Heart left ventricle (tissue), 16 donors: ENCODE data around the gene ADTRP. TPM values are rescaled to one million over a fixed set of nuclear protein-coding genes. Genes with fewer than 3 reads are reported as not detected.

Experiments
- ATAC-seq, 4 donors: fragments of 200-7000 bp; cut with Tn5 transposase; one replicate each; pipeline ENCODE4 v1.9.1; 2020 to 2022; ENCODE audit warnings: moderate library complexity in 4 of 4, mild to moderate bottlenecking in 3 of 4, moderate number of reproducible peaks in 1 of 4
- DNase-seq, 5 donors: peaks; one replicate each; pipeline ENCODE4 v3.0.0-alpha.2; 2020
- H3K27ac ChIP-seq, 12 donors: fragments of 200-600 bp; sonication (generic) in 4 of 12; one replicate each; pipeline versions ENCODE4 v1.5.0 to v1.8.0; 2016 to 2022; ENCODE audit warnings: mild to moderate bottlenecking in 2 of 12
- H3K27me3 ChIP-seq, 9 donors: fragments of 200-600 bp; sonication (generic) in 2 of 9; one replicate each; pipeline versions ENCODE4 v1.5.1 to v1.8.0; 2016 to 2022; ENCODE audit warnings: mild to moderate bottlenecking in 3 of 9
- H3K36me3 ChIP-seq, 9 donors: fragments of 200-600 bp; sonication (generic) in 2 of 9; one replicate each; pipeline versions ENCODE4 v1.5.0 to v1.8.0; 2018 to 2022; ENCODE audit warnings: mild to moderate bottlenecking in 2 of 9
- H3K4me1 ChIP-seq, 12 donors: fragments of 200-600 bp; sonication (generic) in 4 of 12; one replicate each; pipeline versions ENCODE4 v1.5.0 to v1.8.0; 2016 to 2022; ENCODE audit warnings: mild to moderate bottlenecking in 3 of 12
- H3K4me3 ChIP-seq, 12 donors: fragments of 200-600 bp; sonication (generic) in 4 of 12; one replicate each; pipeline versions ENCODE4 v1.5.0 to v1.8.0; 2017 to 2022; ENCODE audit warnings: mild to moderate bottlenecking in 9 of 12, moderate library complexity in 4 of 12
- H3K9me3 ChIP-seq, 12 donors: fragments of 200-600 bp; sonication (generic) in 4 of 12; one replicate each; pipeline versions ENCODE4 v1.5.0 to v1.8.0; 2016 to 2022; ENCODE audit warnings: mild to moderate bottlenecking in 1 of 12
- POLR2A ChIP-seq, 2 donors: fragments of 450-650 bp; IDR thresholded peaks; one replicate each; pipeline ENCODE4 v1.6.1; 2017; ENCODE audit warnings: antibody characterized with exemption in 2 of 2, mild to moderate bottlenecking in 2 of 2, moderate library complexity in 2 of 2
- WGBS, 4 donors: extraction: QIAGEN DNeasy Blood & Tissue Kit in 2 of 4; methylation state at CpG; one replicate each; pipeline versions ENCODE4 v1.1.5 to v1.1.7; 2013 to 2018; 5-methylcytosine and 5-hydroxymethylcytosine counted together
- intact Hi-C, 10 donors: fragments of 100-400 bp; cut with DNase I; formaldehyde crosslinking; loops; one replicate each; pipeline versions ENCODE4 v1.11.1 to v1.14.2; 2022
- polyA plus RNA-seq, 2 donors: library from polyadenylated mRNA; stranded (reverse); fragments of 200-250 nt; gene quantifications; one replicate each; pipeline ENCODE4 v1.2.3, GENCODE V29; 2013
- total RNA-seq, 9 donors: library from RNA; depleted of rRNA in 2 of 9; stranded (reverse); fragments of >200 nt in 2 of 9; fragmentation: NEBNext Ultra II Directional in 3 of 9; extraction: Animal tissue kit (Norgen Biotek cat#: 25700) in 3 of 9; gene quantifications; one replicate each; pipeline versions ENCODE4 v1.1.0 to v1.2.4, GENCODE V29; 2016 to 2023
- TF ChIP-seq, protein P1 (sequence below), 12 donors: fragments of 200-600 bp; sonication (generic) in 4 of 12; IDR thresholded peaks; one replicate each; pipeline versions ENCODE4 v1.5.0 to v1.8.0; 2018 to 2022; ENCODE audit warnings: antibody characterized with exemption in 12 of 12, mild to moderate bottlenecking in 5 of 12
- donor health status: ischemic (EF 13 %, LVEDD 7.1; RV severe dilation, severe dysfunction).
- donor health status: healthy with polysubstance abuse.
- donor health status: DM: no; HTN: yes; CAD: no.
- donor health status: DM: no; HTN: no; CAD: no.
- donor health status: ischemic (EF 25% LVEDD 6.9; RV normal size, moderate dysfunction).
- donor health status: ischemic (EF 25% LVEDD 5.7; RV mildly dilated, moderate dysfunction).
- donor health status: healthy.
- donor health status: DM: yes; HTN: yes; CAD: no.
- donor health status: ischemic (EF 35%, LVEDD 5.7; RV mildly dilated, moderate dysfunction).
- donor health status: nonischemic (EF 11% LVEDD 7.7; RV severe dilation, severe dysfunction).
- donor health status: DM: yes; HTN: yes; CAD: no.
- donor health status: PGD.
- donor health status: ischemic (EF 29% LVEDD 5.4; RV normal size, mild dysfunction).
- donor health status: nonischemic (EF 23%, LVEDD 6.1; RV moderate dilation, normal function).

ADTRP gene
- total and polyA plus RNA-seq, 11 donors, result 0.26 to 0.85 (median 0.45) TPM; not detected in 7

GRCh38 chr6:11773581-11773980, 5.0 kb downstream of the ADTRP start:
- no peak overlapping the region for H3K27ac ChIP-seq
- no peaks in the 10 kb centered on the region for H3K36me3 ChIP-seq
- peaks cover 0 to 23% (median 11%) of the 10 kb centered on the region in 12 donors for H3K4me1 ChIP-seq
- 91 to 100% (median 95%) methylated on average over 1 to 2 of the region's 2 CpGs for WGBS, 4 donors
- no peaks in the 10 kb centered on the region for H3K27me3 ChIP-seq
- DNase-seq (no peak), ATAC-seq (no peak)
- intact Hi-C loops, result no loop called here
- H3K4me3 ChIP-seq, result no peak overlapping the region
- TF ChIP-seq POLR2A (IDR thresholded peaks at IDR 0.05), result no peak
- TF ChIP-seq, protein P1, sequence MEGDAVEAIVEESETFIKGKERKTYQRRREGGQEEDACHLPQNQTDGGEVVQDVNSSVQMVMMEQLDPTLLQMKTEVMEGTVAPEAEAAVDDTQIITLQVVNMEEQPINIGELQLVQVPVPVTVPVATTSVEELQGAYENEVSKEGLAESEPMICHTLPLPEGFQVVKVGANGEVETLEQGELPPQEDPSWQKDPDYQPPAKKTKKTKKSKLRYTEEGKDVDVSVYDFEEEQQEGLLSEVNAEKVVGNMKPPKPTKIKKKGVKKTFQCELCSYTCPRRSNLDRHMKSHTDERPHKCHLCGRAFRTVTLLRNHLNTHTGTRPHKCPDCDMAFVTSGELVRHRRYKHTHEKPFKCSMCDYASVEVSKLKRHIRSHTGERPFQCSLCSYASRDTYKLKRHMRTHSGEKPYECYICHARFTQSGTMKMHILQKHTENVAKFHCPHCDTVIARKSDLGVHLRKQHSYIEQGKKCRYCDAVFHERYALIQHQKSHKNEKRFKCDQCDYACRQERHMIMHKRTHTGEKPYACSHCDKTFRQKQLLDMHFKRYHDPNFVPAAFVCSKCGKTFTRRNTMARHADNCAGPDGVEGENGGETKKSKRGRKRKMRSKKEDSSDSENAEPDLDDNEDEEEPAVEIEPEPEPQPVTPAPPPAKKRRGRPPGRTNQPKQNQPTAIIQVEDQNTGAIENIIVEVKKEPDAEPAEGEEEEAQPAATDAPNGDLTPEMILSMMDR (IDR thresholded peaks at IDR 0.05), result no peak
- no peaks in the 10 kb centered on the region for H3K9me3 ChIP-seq

DNA sequence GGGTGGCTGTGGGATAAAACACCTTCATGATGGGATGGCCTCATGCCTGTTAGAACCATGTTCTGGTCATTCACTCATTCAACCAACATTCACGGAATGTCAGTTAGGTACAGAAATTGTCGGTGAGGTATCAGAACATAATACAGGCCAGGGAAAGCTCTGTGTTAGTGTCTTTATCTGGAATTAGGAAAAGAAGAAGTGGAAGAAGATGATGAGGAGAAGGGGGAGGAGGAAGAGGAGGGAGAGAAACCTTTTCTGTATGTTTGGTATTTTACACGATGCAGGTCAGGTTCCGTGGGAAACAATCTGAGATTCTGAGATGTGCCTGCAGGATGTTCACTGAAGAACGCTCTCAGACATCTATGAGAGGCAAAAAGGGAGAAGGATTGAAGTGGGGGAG, 5.6 kb downstream of the ADTRP start:
- Histone ChIP-seq H3K27me3 (no peaks in the 10 kb centered on the region), H3K4me1 (peaks cover 0 to 23% (median 11%) of the 10 kb centered on the region in 12 donors), H3K36me3 (no peaks in the 10 kb centered on the region), H3K27ac (no peak overlapping the region), H3K9me3 (no peaks in the 10 kb centered on the region), H3K4me3 (no peak overlapping the region)
- DNase-seq (no peak), ATAC-seq (no peak)
- WGBS, 4 donors, result 87 to 96% (median 92%) methylated on average over 4 to 5 of the region's 5 CpGs
- TF ChIP-seq POLR2A (IDR thresholded peaks at IDR 0.05), result no peak
- TF ChIP-seq, protein P1 (IDR thresholded peaks at IDR 0.05), result no peak
- intact Hi-C loops, result no loop called here

DNA sequence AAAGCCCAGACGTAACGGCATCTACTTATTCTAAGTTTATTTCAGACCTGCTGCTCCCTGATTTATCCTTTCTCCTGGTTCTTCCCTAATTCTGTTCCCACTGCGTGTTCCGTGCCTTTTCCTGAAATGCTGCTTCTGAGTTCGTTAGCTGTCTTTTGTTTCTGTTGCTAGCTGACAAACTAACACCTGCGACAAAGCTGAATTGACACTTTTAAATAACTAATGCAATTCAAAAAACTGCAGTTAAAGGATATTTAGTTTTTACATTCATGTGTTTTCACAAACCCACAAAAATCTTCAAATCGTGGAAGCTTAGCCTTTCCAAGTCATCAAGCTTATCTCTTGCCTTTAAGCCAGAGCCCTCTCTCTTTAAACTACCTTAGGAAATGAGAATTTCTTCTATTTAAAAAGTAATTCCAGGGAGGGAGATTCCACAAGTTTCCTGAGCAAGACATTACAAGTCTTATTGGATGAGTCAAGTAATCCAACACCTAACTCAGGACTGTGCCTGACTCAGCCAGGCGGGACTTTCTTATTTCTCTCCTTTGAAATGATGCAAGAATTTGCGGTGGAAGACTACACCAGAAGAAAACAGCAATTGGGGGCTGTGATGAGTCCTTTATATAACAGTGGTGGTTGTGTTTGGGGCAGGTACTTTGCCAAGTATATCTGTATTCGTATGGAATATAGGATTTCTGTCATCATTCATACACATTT, 6.3 kb downstream of the ADTRP start:
- H3K9me3 ChIP-seq, result no peaks in the 10 kb centered on the region
- intact Hi-C loops, result no loop called here
- 88 to 92% (median 90%) methylated on average over 10 of the region's 10 CpGs for WGBS, 4 donors
- no peak for TF ChIP-seq POLR2A (IDR thresholded peaks at IDR 0.05)
- TF ChIP-seq, protein P1 (IDR thresholded peaks at IDR 0.05), result no peak
- H3K4me1 ChIP-seq, result peaks cover 0 to 23% (median 11%) of the 10 kb centered on the region in 12 donors
- no peak for ATAC-seq
- no peaks in the 10 kb centered on the region for H3K36me3 ChIP-seq
- no peak overlapping the region for H3K4me3 ChIP-seq
- peak overlapping the region in 3 of 12 donors; percentile 18 to 84 (median 48) for H3K27ac ChIP-seq
- peak in 1 of 5 donors; percentile 34 for DNase-seq
- no peaks in the 10 kb centered on the region for H3K27me3 ChIP-seq

- TF ChIP-seq, protein P1 (IDR thresholded peaks at IDR 0.05), result no peak
- no peak for TF ChIP-seq POLR2A (IDR thresholded peaks at IDR 0.05)
- ATAC-seq, result no peak
- WGBS, 4 donors, result 90 to 94% (median 94%) methylated on average over 13 of the region's 13 CpGs
- intact Hi-C loops, result no loop called here
- no peak for DNase-seq
- Histone ChIP-seq H3K9me3 (no peaks in the 10 kb centered on the region), H3K36me3 (no peaks in the 10 kb centered on the region), H3K27me3 (no peaks in the 10 kb centered on the region), H3K27ac (peak overlapping the region; percentile 29 to 87 (median 74)), H3K4me3 (no peak overlapping the region), H3K4me1 (peaks cover 0 to 23% (median 11%) of the 10 kb centered on the region in 12 donors)
Observed at GRCh38 chr6:11771473-11772048, 7.0 kb downstream of the ADTRP start.
